Large intestine (tissue), 3 donors: ENCODE results near the gene APBB2. TPM values are rescaled to one million over a fixed set of nuclear protein-coding genes. Genes with fewer than 3 reads are reported as not detected.

Experiments used
- DNase-seq, 2 donors: peaks; one replicate each; pipeline versions ENCODE4 v3.0.0 to v3.0.0-alpha.2; 2013
- H3K27ac ChIP-seq: one replicate; pipeline ENCODE4 v1.5.1; 2013; ENCODE audit warnings: low read length
- H3K27me3 ChIP-seq: 2 replicates; pipeline ENCODE4 v1.6.1; 2013; ENCODE audit warnings: low read length; ENCODE audit not compliant: control insufficient read depth, insufficient read depth
- H3K36me3 ChIP-seq: 2 replicates; pipeline ENCODE4 v1.6.1; 2013; ENCODE audit warnings: low read length; ENCODE audit not compliant: control insufficient read depth, insufficient read depth
- H3K4me1 ChIP-seq: one replicate; pipeline ENCODE4 v1.6.1; 2013; ENCODE audit warnings: low read length; ENCODE audit not compliant: control insufficient read depth, insufficient read depth
- H3K4me3 ChIP-seq: one replicate; pipeline ENCODE4 v1.5.1; 2013; ENCODE audit warnings: low read length
- H3K9me3 ChIP-seq: one replicate; pipeline ENCODE4 v1.6.1; 2013; ENCODE audit warnings: mild to moderate bottlenecking, low read depth, low read length, moderate library complexity; ENCODE audit not compliant: control insufficient read depth
- WGBS: methylation state at CpG from one replicate; pipeline ENCODE4 v1.1.5; 2013; ENCODE audit warnings: low lambda C conversion rate; ENCODE audit not compliant: insufficient coverage; 5-methylcytosine and 5-hydroxymethylcytosine counted together
- polyA plus RNA-seq: library from polyadenylated mRNA; unstranded; fragments of 120-200 nt; gene quantifications from one replicate; pipeline ENCODE4 v1.2.1, GENCODE V29; 2013

APBB2 gene
- polyA plus RNA-seq, 1 donor = 26.6 TPM

- Histone ChIP-seq H3K4me1 (no peaks in the 10 kb centered on the region), H3K36me3 (no peaks in the 10 kb centered on the region), H3K9me3 (no peaks in the 10 kb centered on the region), H3K4me3 (no peak overlapping the region), H3K27me3 (no peaks in the 10 kb centered on the region), H3K27ac (no peak overlapping the region)
- no peak for DNase-seq
- WGBS = 95% methylated on average over 2 of the region's 6 CpGs
Measured at GRCh38 chr4:41196633-41197332, 17.6 kb downstream of the APBB2 start.

DNA sequence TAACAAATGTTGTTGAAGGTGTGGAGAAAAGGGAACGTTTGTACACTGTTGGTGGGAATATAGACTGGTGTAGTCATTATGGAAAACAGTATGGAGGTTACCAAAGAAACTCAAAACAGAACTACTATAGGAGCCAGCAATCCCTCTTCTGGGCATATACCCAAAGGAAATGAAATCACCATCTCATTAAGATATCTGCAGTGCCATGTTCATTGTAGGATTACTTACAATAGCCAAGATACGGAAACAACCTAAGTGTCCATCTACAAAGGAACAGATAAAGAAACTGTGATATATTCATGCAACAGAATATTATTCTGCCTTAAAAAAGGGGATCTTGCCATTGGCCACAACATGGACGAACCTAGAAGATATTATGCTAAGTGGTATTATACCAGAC, 22.2 kb downstream of the APBB2 start:
- Histone ChIP-seq H3K9me3 (no peaks in the 10 kb centered on the region), H3K4me3 (no peak overlapping the region), H3K27me3 (no peaks in the 10 kb centered on the region), H3K36me3 (no peaks in the 10 kb centered on the region), H3K27ac (no peak overlapping the region), H3K4me1 (no peaks in the 10 kb centered on the region)
- DNase-seq = no peak
- WGBS = 94% methylated on average over 2 of the region's 3 CpGs

DNA sequence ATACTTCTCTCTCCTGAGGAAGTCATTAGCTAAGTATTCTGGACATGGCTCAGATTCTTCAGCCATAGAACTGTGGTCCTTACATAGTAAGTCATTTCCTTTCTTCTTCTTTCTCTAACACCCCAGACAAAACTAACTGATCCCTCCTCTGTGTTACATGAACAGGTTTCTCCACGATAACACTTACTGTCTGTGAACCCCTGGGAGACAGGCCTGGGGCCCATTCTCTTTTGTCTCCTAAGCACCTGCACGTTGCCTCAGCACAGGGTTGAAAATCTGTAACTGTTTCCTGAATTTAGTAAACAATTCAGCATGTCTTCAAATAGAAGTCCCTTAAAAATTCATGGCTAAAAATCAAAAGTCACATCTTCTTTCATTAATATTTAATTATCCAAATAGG, 24.7 kb downstream of the APBB2 start:
- H3K36me3 ChIP-seq = no peaks in the 10 kb centered on the region
- WGBS = 38% methylated on average over 1 of the region's 2 CpGs

DNA sequence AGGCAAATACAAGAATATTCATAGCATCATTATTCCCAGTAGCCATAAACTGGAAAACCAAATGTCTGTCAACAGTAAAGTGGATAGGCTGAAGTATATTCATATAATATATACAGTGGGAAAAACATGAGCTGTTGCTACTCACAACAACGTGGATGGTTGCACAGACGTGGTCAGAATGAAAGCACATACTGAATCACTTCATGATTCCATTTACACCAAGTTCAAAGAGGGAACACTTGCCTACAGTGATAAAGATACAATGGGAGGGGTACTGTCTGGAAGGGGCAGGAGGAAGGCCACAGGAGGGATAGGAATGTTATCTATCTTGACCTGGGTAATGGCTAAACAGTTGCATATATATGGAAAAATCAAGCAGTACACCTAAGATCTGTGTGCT, 25.3 kb downstream of the APBB2 start:
- Histone ChIP-seq H3K36me3 (no peaks in the 10 kb centered on the region), H3K27me3 (no peaks in the 10 kb centered on the region), H3K4me3 (no peak overlapping the region), H3K27ac (no peak overlapping the region), H3K4me1 (peaks cover 12% of the 10 kb centered on the region), H3K9me3 (no peaks in the 10 kb centered on the region)
- no CpG with 5 or more reads among the region's 2 CpGs for WGBS
- no peak for DNase-seq

More for the DNA sequence above, 24.7 kb downstream of the APBB2 start:
- Histone ChIP-seq H3K9me3 (no peaks in the 10 kb centered on the region), H3K27ac (no peak overlapping the region), H3K4me1 (peaks cover 12% of the 10 kb centered on the region), H3K27me3 (no peaks in the 10 kb centered on the region), H3K4me3 (no peak overlapping the region)
- DNase-seq = no peak

DNA sequence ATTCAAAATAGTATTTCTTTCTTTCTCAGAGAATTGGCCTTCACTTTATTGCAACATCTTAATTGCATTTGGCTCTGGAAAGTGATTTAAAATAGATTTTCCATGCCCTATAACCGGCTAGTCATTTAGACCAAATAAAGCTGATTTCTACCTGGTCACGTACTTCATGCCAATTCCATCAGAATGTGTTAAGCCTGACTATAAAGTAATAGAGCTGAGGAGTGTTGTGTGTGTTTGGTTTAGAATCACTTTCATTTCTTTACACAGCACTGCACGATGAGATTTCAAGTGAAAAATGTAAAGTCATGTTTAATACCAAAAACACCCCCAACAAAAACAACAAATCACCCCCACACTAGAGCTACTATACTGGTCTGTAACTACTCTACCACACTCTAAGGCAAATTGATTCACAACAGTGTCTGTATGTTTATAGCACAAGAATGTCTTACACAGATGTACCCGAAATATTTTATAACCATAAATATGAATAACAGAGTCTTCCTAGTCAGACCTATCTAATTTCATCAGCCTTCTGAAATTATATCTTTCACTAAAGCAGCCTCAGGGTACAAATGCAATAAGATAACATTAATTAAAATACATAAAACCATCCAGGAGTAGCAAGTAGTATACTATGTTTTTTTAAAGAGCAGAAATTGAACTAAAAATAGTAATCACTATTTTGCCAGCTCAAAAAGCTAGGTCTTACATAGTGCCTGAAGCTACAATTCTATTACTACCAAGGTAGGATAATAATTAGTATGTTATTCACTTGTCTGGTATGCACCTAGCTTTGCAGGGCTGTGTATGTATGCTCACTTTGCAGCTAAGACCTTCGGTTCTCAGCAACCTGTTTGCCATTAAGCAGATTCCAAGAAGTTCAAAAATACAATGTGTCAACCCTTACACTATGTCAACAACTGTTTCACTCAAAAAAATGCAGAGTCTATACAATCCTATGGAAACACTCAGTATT, 28.4 kb downstream of the APBB2 start:
- DNase-seq = peak; percentile 19 to 51
- H3K4me3 ChIP-seq = no peak overlapping the region
- peaks cover 12% of the 10 kb centered on the region for H3K4me1 ChIP-seq
- peak overlapping the region; percentile 27 for H3K27ac ChIP-seq
- H3K9me3 ChIP-seq = no peaks in the 10 kb centered on the region
- no peaks in the 10 kb centered on the region for H3K36me3 ChIP-seq
- WGBS = 60% methylated on average over 1 of the region's 5 CpGs
- no peaks in the 10 kb centered on the region for H3K27me3 ChIP-seq

GRCh38 chr4:41184009-41184408, 30.3 kb downstream of the APBB2 start:
- no peak overlapping the region for H3K4me3 ChIP-seq

GRCh38 chr4:41183021-41183553, 31.3 kb downstream of the APBB2 start:
- no peak overlapping the region for H3K4me3 ChIP-seq
- H3K36me3 ChIP-seq = no peaks in the 10 kb centered on the region
- peaks cover 12% of the 10 kb centered on the region for H3K4me1 ChIP-seq
- H3K9me3 ChIP-seq = no peaks in the 10 kb centered on the region
- WGBS = no CpG with 5 or more reads among the region's 4 CpGs
- H3K27ac ChIP-seq = no peak overlapping the region
- no peaks in the 10 kb centered on the region for H3K27me3 ChIP-seq
- no peak for DNase-seq

More at GRCh38 chr4:41184009-41184408, 30.3 kb downstream of the APBB2 start:
- no CpG with 5 or more reads among the region's 5 CpGs for WGBS
- Histone ChIP-seq H3K4me1 (peaks cover 12% of the 10 kb centered on the region), H3K27me3 (no peaks in the 10 kb centered on the region), H3K36me3 (no peaks in the 10 kb centered on the region), H3K27ac (no peak overlapping the region), H3K9me3 (no peaks in the 10 kb centered on the region)
- no peak for DNase-seq

DNA sequence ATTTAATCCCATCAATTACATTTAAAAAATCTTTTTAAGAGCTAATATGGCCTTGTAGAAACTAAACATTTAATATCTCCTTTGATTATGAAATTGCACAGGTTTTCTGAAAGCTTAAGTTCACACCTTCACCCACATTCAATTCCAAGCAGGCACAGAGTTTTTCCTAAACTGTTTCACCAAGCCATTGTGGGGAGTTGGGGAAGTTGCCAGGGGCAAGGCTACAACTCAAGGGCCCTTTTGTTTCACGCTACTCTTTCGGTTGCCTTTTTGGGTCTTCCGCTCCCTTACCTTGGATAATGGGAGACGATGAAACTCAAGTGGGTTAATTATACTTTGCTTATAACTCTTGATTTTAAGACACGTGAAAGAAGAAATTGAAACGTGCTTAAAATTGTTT, 33.3 kb downstream of the APBB2 start:
- Histone ChIP-seq H3K9me3 (no peaks in the 10 kb centered on the region), H3K4me3 (no peak overlapping the region), H3K27me3 (no peaks in the 10 kb centered on the region), H3K36me3 (no peaks in the 10 kb centered on the region), H3K27ac (no peak overlapping the region), H3K4me1 (peaks cover 8% of the 10 kb centered on the region)
- no peak for DNase-seq
- 80% methylated on average over 2 of the region's 6 CpGs for WGBS

DNA sequence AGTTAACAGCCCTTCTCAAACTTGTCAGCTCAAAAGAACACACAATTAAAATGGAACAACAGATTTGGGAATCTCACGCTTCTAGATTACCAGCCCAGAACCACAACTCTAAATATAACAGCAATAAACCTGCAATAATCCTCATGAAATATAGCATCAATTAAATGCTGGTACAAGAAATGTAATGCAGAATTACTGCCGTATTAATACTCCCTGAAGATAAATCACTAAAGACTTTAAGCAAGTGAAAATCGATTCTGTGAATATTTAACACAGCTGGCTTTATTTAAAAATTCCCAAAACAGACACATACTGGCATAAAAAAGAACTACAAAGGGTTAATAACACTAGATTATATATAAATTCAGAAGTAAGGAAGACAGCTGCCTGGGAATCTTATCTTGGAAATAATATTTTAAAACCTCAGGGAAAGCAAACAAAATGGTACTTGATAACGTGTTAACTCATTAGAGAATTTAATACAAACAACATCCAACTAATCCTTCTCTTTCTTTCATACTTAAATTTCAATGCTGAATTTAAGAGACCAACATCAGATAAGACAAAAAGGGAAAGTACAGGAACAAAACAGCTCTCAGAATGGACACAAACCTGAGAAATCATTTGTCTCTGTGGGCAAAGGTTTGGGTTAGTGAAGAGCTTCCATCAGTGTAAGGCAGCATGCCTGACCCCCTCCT, 34.7 kb downstream of the APBB2 start:
- H3K9me3 ChIP-seq = no peaks in the 10 kb centered on the region
- WGBS = 41% methylated on average over 2 of the region's 4 CpGs
- no peak for DNase-seq
- no peak overlapping the region for H3K4me3 ChIP-seq
- H3K27me3 ChIP-seq = no peaks in the 10 kb centered on the region
- H3K4me1 ChIP-seq = peaks cover 8% of the 10 kb centered on the region
- no peak overlapping the region for H3K27ac ChIP-seq
- no peaks in the 10 kb centered on the region for H3K36me3 ChIP-seq
